Astrocyte of the hippocampus (primary cell): ENCODE data around the gene MMP23B.

ENCODE experiments used
- DNase-seq: peaks from one replicate; pipeline ENCODE4 v3.0.0; 2011; ENCODE audit warnings: low read depth, low spot score

The MMP23B gene

DNA sequence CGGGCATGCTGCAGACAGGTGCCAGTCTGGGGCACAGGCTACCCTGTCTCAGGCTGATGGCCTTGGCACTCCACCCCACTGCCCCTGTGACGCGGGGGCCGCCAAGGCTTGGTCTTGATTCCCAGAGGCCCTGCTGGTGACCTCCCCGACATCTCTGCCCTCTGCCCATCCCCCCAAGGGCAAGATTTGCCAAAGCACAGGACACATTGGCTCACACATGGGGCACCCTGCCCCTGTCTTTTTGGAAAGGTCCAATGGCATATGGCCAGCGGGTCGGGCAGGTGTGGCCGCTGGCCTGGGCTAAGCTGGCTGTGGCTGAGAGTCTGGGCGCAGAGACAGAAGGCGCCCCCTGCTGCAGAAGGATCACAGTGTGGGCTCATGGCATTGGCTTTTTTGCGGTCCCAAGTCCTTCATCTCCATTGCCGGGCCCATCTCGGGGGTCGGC lies 12.0 kb upstream of the MMP23B start:
- no peak for DNase-seq

DNA sequence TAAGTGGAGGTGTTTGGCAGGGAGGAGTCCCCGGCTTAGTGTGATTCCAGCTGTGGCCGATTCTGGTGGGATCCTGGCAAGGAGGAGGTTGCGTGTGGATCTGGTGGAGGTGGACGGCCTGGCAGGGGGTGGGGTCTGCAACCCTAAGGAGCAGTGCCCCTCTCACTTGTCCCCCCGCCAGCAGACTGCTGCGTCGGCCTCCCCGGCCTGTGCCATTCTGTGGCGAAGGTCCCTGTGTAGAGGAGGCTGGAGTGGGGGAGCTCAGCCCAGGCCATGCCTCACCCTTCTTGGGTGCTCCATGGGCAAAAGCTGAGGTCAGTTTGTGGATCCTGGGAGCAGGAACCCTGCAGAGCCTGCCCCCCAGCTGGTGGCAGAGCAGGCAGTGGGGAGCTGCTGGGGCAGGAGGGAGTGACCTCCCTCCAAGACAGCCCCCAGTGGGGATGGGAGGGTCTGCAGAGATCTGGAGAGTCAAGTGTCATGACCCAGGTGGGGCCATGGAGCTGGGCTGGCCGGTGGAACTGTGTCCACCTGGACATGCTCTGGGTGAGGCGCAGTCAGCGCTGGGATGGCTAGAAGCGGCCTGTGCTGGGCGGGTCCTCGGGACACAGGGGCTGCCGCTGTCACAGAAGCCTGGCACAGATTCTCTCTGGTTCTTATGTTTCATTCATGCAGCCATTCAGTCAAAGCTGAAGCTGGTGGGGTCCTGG lies 11.4 kb upstream of the MMP23B start:
- DNase-seq = no peak

DNA sequence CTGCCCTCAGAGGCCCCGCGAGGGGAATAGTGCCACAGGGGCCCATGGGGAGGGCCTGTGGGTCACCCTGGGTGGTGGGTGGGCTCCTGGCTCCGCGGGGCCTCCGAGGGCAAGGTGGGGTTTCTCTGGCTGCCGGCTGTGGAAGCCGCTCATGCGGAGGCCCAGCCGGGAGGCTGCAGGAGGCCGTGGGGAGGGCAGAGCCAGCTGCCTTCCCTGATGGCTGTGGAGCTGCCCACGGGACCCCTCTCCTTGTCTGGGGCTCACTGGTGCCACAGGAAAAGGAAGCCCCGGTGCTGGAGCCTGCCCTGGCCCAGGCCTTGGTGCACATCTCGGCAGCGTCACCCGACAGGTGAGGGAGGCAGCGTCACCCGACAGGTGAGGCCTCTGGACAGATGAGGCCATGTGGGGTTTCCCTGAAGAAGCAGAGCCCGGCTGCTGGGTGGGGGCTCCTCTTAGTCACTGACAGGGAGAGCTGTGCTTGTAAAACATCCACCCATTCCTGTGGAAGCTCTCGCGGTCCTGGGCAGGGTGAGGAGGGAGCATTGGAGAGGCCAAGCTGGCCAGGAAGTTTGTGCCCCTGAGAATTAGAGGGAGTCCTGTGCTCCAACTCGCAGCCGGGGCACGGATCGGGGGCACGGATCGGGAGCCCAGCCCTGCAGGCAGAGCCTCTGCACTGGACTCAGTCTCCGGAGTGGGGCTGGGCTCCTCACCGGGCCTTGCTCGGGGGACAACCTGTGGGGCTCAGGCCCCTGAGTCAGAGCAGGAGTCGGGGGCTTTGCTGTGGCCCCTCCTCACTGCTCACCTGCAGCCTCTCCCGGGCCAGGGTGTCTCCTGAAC lies 10.6 kb upstream of the MMP23B start:
- DNase-seq = no peak

DNA sequence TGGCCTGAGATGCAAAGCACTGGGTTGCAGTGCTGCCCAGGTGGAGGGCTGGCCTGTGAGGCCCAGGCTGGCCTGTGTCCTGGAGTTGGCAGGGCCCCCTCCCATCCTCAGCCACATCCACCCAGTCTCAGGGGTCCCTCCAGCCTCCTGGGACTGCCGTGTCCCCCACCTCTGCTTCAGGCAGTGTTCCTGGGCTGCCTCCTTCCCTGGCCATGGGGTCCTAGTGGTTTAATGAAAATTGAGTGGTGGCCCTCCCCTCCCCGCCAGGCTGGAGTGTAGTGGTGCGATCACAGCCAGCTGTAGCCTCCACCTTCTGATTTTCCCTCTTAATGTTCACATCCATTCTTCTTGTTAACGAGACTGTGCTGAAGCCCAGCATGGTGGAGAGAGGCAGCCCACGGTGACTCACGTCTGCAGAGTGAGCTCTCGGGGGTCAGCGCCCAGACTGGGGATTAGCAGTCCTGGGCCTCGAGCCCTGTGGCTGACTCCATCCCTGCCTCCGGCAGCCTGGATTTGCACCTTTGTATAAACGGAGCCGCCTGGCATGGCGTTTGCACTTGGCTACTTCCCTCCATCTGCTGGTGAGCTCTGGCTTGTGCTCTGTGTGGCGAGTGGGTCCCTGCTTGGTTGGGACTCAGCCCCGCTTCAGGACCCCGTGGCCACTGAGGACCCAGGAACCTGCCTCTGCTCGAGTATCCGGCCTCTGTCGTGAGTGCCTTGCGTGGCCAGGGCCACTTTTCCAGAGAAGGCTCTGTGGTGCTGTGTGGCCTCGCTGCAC lies 9.8 kb upstream of the MMP23B start:
- peak; percentile 87 for DNase-seq

DNA sequence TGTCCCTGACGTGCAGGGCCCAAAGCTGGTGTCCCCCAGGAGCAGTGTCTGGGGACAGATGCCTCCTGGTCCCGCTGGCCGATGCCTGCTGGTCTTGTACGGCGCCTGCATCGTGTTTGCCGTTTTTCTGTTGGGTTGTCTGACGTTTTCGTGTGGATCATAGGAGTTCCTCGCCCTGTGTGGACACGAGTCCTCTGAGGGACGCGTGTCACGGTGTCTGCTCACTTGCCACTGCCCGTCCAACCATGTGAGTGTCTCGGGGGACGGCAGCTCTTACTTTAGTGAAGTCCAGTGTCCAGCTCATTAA lies 9.2 kb upstream of the MMP23B start:
- no peak for DNase-seq

DNA sequence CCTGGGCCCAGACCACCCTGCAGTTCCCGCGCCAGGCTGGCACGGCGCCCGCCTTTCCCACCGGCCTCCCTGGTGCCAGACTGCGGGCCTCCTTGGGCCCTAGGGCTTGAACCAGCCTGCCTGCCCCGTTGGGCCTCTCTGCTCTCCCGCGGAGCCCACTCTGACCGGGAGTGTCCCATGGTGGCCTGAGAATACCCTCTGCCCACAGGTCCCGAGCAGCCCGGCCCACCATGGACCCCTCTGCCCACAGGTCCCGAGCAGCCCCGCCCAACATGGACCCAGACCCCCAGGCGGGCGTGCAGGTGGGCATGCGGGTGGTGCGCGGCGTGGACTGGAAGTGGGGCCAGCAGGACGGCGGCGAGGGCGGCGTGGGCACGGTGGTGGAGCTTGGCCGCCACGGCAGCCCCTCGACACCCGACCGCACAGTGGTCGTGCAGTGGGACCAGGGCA lies 8.8 kb upstream of the MMP23B start:
- no peak for DNase-seq

DNA sequence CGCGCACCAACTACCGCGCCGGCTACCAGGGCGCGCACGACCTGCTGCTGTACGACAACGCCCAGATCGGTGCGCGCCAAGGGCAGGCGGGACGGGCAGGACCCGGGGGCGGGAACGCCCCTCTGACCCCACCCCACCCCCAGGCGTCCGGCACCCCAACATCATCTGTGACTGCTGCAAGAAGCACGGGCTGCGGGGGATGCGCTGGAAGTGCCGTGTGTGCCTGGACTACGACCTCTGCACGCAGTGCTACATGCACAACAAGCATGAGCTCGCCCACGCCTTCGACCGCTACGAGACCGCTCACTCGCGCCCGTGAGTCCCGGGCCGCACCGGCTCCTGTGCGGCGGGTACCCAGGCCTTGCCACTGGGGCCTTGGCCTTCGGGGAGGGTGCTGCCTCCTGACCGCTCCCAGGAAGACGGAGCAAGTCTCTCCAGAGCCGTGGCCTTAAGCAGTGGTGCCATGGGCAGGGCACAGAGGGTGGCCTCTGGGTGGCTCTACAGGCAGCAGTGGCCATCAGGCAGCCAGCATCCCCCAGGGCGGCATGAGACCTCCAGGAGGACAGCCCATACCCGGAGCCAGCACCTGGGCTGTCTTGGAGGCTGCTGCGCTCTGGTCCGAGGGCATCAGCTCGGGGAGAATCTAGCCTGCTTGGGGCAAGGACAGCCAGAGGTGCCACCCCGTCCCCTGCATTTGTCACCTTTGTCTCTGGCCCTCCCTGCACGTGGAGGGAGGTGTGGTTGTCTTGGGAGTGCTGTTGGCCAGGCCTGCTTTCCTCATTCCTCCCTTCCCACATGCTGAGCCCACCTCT lies 8.1 kb upstream of the MMP23B start:
- DNase-seq = no peak

DNA sequence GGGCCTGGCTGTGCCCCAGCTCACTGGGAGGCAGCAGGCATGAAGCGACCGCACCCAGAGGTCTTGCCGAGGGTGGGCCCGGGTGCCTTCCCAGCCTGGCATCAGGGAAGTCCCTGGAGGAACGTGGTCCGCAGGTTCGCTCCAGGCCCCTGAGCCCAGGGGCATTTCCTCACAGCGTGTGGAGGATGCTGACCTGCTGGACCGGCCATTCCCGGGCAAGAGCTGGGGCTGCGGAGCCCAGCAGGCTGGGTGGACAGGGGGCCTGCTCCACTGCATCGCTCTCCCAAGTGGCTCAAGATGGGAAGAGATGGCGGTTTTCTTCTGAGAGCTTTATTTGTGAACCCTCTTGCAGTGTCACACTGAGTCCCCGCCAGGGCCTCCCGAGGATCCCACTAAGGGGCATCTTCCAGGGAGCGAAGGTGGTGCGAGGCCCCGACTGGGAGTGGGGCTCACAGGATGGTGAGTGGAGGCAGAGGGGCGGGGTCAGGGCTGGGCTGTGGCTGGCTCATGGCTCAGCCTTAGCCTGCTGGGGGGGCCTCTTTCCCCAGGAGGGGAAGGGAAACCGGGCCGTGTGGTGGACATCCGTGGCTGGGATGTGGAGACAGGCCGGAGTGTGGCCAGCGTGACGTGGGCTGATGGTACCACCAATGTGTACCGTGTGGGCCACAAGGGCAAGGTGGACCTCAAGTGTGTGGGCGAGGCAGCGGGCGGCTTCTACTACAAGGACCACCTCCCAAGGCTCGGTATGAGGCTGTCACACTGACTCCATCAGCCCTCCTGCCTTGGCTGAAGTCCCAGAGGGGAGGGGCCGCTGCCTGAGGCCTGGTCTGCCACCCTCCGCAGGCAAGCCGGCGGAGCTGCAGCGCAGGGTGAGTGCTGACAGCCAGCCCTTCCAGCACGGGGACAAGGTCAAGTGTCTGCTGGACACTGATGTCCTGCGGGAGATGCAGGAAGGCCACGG lies 7.2 kb upstream of the MMP23B start:
- peak; percentile 41 for DNase-seq

DNA sequence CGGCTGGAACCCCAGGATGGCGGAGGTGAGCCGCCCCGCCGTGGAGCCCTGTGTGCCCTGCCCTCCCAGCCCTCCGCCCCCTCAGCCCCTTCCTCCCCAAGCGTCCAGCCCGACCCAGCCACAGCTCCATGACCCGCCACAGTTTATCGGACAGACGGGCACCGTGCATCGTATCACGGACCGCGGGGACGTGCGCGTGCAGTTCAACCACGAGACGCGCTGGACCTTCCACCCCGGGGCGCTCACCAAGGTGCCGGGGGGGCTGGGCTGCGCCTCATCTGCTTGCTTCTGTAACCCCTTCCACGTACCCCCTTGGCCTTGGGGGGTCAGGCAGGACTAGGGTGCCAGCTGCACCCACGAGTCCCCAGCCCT lies 6.6 kb upstream of the MMP23B start:
- no peak for DNase-seq

DNA sequence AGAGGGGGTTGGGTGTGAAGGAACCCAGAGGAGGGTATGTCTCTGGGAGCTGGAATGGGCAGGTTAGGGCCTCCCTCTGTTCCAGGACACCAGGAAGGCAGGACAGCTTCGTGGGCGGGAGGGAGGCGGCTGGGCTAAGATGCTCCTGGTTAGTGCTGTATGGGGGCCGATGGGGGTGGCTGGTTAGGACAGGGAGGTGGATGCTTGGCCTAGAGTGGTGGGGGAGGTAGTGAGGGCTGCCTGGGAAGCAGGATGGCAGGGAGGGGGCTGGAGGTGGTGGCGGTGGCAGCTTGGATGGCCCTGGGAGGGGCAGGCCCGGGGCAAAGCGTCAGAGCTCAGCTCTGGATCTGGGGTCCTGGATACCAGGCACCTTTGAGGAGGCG lies 6.2 kb upstream of the MMP23B start:
- DNase-seq = no peak

DNA sequence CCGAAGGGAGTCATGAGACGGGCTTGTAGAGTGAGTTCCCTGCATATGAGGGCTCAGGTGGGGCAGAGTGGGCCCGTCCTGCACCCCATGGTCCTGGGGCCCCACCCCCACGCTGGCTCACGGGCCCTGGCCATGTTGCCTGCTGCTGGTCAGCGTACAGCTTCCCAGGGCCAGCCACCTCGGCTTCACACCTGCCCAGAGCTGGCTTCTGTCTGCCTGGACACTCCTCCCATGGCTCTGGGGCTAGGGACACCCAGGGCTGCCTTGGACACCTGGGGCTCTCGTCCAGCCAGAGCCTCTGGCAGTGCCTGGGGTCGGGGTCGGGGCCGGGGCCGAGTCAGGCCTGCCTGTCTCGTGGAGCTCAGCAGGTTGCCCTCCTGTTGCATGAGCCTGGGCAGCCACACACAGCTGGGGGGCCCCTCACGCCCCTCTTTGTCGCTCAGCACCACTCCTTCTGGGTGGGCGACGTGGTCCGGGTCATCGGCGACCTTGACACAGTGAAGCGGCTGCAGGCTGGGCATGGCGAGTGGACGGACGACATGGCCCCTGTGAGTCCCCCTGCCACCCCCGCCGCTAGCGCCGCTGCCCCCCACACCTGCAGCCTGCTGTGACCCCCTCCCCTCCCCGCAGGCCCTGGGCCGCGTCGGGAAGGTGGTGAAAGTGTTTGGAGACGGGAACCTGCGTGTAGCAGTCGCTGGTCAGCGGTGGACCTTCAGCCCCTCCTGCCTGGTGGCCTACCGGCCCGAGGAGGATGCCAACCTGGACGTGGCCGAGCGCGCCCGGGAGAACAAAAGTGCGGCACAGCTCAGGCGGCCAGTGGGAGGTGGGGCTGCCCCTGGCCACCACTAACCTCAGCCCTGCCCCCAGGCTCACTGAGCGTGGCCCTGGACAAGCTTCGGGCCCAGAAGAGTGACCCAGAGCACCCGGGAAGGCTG lies 5.5 kb upstream of the MMP23B start:
- no peak for DNase-seq

DNA sequence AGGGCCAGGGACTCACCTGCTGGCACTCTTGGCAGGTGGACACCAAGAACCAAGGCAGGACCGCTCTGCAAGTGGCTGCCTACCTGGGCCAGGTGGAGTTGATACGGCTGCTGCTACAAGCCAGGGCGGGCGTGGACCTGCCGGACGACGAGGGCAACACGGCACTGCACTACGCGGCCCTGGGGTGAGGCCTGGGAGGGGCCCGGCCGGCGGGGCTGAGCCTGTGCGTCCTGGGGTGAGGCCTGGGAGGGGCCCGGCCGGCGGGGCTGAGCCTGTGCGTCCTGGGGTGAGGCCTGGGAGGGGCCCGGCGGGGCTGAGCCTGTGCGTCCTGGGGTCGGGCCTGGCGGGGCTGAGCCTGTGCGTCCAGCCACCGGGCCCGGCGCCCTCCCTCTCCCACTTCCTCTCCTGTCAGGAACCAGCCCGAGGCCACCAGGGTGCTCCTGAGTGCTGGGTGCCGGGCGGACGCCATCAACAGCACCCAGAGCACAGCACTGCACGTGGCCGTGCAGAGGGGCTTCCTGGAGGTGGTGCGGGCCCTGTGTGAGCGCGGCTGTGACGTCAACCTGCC lies 4.6 kb upstream of the MMP23B start:
- no peak for DNase-seq

DNA sequence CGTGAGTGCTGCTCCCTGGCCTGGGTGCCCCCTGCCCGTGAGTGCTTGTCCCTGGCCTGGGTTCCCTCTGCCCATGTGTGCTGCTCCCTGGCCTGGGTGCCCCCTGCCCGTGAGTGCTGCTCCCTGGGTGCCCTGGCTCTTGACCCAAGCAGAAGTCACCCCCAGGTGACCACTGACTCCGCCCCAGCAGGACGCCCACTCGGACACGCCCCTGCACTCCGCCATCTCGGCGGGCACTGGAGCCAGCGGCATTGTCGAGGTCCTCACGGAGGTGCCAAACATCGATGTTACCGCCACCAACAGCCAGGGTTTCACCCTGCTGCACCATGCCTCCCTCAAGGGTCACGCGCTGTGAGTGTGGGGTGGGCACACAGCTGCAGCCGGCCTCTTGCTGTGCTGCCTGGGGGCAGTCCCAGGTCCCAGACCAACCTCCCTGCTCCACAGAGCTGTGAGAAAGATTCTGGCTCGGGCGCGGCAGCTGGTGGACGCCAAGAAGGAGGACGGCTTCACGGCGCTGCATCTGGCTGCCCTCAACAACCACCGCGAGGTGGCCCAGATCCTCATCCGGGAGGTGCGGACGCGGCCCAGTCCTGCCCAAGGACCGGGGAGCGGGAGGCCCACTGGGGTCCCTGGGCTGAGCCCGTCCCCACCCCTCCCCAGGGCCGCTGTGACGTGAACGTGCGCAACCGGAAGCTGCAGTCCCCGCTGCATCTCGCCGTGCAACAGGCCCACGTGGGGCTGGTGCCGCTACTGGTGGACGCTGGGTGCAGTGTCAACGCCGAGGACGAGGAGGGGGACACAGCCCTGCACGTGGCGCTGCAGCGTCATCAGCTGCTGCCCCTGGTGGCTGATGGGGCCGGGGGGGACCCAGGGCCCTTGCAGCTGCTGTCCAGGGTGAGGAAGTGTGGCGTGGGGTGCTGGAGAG lies 3.9 kb upstream of the MMP23B start:
- no peak for DNase-seq

DNA sequence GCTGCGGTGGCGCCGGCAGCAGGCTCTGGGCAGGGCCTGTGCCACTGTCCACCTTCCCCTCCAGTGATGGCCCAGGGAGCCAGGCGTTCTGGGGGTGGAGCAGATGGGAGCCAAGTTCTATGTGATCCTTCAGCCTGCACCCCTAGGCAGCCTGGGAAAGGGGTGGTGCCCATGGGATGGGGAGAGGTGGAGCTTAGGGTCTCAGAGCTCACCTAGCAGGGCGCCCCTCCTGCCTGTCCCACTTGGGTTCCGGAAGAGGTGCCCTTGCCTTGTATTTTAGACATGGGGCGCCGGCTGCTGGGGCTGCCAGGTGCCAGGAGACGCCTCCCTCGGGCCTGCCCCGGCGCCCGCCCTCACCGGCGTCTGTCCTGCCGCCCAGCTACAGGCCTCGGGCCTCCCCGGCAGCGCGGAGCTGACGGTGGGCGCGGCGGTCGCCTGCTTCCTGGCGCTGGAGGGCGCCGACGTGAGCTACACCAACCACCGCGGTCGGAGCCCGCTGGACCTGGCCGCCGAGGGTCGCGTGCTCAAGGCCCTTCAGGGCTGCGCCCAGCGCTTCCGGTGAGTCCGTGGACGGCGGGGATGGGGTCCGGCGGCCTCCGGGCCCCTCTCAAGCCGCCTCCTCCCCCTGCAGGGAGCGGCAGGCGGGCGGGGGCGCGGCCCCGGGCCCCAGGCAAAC lies 3.1 kb upstream of the MMP23B start:
- DNase-seq = no peak

DNA sequence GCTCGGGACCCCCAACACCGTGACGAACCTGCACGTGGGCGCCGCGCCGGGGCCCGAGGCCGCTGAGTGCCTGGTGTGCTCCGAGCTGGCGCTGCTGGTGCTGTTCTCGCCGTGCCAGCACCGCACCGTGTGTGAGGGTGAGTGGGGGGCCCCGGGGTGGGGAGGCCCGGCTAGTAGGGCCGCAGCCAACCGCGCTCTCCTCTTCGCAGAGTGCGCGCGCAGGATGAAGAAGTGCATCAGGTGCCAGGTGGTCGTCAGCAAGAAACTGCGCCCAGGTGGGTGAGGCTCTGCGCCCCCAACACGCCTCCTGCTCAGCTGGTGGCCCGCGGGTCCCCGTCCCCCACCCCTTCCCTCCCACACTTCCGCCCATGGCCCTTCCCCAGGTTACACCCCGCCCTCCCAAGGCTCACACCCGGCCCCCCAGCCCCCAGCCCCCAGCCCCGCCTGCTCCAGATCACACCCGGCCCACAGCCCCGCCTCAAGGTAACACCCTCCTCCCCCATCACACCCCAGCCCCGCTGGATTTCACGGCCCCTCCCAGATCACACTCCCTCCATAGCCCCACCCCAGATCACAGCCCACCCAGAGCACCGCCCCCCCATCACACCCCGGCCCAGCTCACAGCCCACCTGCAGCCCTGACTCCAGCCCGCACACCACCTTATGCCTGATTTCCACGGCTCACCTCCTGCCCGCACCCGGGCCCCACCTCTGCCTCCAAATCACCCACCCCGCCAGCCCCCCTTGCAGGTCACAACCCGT lies 2.4 kb upstream of the MMP23B start:
- DNase-seq = no peak

DNA sequence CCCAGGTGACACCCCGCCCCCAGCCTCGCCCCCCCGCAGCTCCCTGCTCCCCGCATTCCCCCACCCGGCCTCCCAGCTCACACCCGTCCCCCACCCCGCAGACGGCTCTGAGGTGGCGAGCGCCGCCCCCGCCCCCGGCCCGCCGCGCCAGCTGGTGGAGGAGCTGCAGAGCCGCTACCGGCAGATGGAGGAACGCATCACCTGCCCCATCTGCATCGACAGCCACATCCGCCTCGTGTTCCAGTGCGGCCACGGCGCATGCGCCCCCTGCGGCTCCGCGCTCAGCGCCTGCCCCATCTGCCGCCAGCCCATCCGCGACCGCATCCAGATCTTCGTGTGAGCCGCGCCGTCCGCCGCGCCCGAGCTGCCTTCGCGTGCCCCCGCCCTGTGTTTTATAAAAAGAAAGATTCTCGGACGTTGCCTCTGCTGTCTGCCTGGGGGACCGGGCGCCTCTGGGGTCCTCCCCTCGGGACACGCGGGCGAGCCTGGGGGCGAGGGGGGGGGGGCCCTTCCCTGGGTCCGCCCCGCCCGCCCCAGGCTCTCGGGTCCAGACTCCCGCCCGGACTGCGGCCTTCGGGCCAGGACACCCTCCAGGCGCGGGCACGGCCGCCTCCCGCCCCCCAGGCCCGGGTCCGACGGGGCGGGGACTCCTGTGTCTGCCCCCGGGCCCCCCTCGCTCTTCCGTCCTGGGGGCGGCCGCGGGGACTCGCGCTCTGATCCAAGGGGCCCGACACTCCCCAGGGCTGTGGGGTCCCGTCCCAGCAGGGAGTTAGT lies 1.6 kb upstream of the MMP23B start:
- DNase-seq = peak; percentile 83
